PC-9 (cell line): ENCODE results near the gene MT1HL1.

ENCODE experiments used
- EZH2 ChIP-seq: fragments of 200-600 bp; sonication (generic); IDR thresholded peaks from 2 replicates; pipeline ENCODE4 v1.8.0; 2017; ENCODE audit warnings: antibody characterized with exemption, low read depth
- TF ChIP-seq, protein P1 (sequence below): fragments of 200-600 bp; sonication (generic); conservative IDR thresholded peaks from 2 replicates; pipeline ENCODE4 v1.6.1; 2017; ENCODE audit warnings: mixed run types, antibody characterized with exemption, mild to moderate bottlenecking, moderate library complexity

DNA sequence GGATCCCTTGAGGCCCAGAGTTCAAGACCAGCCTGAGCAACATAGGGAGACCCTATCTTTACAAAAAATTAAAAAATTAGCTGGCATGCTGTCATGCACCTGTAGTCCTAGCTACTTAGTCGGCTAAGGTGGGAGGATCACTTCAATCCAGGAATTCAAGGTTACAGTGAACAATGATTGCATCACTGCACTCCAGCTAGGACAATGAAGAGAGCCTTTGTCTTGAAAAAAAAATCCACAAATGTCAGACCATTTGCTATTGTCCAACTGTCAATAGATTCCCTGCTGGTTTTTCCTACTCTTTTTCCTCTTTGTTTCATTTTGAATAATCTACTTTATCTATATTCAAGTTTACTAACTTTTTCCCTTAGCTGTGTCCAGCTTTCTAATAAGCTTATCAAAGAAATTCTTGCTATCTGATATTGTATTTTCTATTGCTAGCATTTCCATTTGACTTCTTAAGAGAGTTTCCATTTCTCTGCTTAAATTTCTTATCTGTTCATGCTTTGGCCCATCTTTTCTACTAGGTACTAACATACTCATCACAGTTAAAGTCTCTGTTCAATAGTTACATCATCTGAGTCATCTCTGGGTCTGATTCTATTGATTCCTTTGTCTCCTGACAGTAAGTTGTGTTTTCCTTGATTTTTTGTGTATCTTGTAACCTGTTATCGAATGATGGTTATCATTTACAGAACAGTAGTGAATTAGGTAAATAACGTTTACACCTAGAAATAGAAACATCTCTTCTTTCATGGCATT, 14.8 kb downstream of the MT1HL1 start:
- TF ChIP-seq, protein P1, sequence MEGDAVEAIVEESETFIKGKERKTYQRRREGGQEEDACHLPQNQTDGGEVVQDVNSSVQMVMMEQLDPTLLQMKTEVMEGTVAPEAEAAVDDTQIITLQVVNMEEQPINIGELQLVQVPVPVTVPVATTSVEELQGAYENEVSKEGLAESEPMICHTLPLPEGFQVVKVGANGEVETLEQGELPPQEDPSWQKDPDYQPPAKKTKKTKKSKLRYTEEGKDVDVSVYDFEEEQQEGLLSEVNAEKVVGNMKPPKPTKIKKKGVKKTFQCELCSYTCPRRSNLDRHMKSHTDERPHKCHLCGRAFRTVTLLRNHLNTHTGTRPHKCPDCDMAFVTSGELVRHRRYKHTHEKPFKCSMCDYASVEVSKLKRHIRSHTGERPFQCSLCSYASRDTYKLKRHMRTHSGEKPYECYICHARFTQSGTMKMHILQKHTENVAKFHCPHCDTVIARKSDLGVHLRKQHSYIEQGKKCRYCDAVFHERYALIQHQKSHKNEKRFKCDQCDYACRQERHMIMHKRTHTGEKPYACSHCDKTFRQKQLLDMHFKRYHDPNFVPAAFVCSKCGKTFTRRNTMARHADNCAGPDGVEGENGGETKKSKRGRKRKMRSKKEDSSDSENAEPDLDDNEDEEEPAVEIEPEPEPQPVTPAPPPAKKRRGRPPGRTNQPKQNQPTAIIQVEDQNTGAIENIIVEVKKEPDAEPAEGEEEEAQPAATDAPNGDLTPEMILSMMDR: no peak
- TF ChIP-seq EZH2: no peak
